HFF-Myc (cell line): ENCODE measurements around the gene PRKCA.

Source experiments
- DNase-seq: peaks from one replicate; pipeline ENCODE4 v3.0.0-alpha.2; 2011; ENCODE audit warnings: low read depth; ENCODE audit errors: extremely low read depth
- H3K4me3 ChIP-seq: replicated peaks from 2 replicates; pipeline ENCODE4 v1.5.1; 2011; ENCODE audit warnings: low read depth, mild to moderate bottlenecking, control low read depth, low read length
- CTCF ChIP-seq: IDR thresholded peaks from 2 replicates; pipeline ENCODE4 v1.5.1; 2012; ENCODE audit warnings: mild to moderate bottlenecking, low read depth, low read length, control low read depth; ENCODE audit errors: missing control alignments

The PRKCA gene

GRCh38 chr17:66406701-66407644 lies 104.6 kb downstream of the PRKCA start:
- TF ChIP-seq CTCF = no peak
- H3K4me3 ChIP-seq = no peak overlapping the region
- DNase-seq = no peak

GRCh38 chr17:66407864-66408263 lies 105.5 kb downstream of the PRKCA start:
- no peak for TF ChIP-seq CTCF
- H3K4me3 ChIP-seq = no peak overlapping the region
- no peak for DNase-seq

- TF ChIP-seq CTCF = no peak
- no peak overlapping the region for H3K4me3 ChIP-seq
These were observed 109.1 kb downstream of the PRKCA start for GRCh38 chr17:66411520-66411919.

GRCh38 chr17:66412857-66413558 lies 110.6 kb downstream of the PRKCA start:
- DNase-seq = no peak
- no peak overlapping the region for H3K4me3 ChIP-seq
- TF ChIP-seq CTCF = no peak

More at GRCh38 chr17:66411520-66411919, 109.1 kb downstream of the PRKCA start:
- no peak for DNase-seq

- H3K4me3 ChIP-seq = no peak overlapping the region
- no peak for TF ChIP-seq CTCF
- DNase-seq = no peak
These were observed 111.4 kb downstream of the PRKCA start for GRCh38 chr17:66413559-66414520.

GRCh38 chr17:66414561-66415175 lies 112.3 kb downstream of the PRKCA start:
- no peak for TF ChIP-seq CTCF
- no peak for DNase-seq
- no peak overlapping the region for H3K4me3 ChIP-seq
